Ovary (tissue), 3 donors: ENCODE results near the gene RAB7A.

Source experiments
- EP300 ChIP-seq: sonication (generic); formaldehyde crosslinking; IDR thresholded peaks from one replicate; pipeline ENCODE4 v1.6.1; 2017; ENCODE audit warnings: antibody characterized with exemption
- POLR2A ChIP-seq: fragments of 450-650 bp; IDR thresholded peaks from one replicate; pipeline ENCODE4 v1.6.1; 2017; ENCODE audit warnings: antibody characterized with exemption, mild to moderate bottlenecking, moderate library complexity
- TF ChIP-seq, protein P1 (sequence below), 3 donors: fragments of 450-650 bp in 2 of 3; fragments of 200-600 bp in 1 of 3; IDR thresholded peaks; one replicate each; pipeline versions ENCODE4 v1.5.1 to v1.8.0; 2016 to 2022; ENCODE audit warnings: antibody characterized with exemption in 3 of 3, mild to moderate bottlenecking in 1 of 3
- donor health status: DM: no; HTN: no; CAD: no.

DNA sequence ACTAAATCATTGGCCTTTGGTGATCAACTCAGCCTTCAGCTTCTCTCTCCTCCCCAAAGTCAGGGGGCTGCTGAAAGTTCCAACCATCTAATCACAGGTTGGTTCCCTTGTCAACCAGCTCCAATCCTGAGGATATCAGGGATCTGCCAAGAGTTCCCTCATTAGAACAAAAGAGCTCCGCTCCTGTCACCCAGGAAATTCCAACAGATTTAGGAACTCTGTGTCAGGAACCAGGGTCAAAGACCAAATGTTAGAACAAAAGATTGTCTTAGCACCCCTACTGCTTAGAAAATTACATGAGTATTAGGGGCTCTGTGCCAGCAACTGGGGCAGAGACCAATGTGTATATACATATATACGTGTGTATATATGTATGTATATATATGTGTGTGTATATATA, 32.3 kb upstream of the RAB7A start:
- TF ChIP-seq, protein P1, sequence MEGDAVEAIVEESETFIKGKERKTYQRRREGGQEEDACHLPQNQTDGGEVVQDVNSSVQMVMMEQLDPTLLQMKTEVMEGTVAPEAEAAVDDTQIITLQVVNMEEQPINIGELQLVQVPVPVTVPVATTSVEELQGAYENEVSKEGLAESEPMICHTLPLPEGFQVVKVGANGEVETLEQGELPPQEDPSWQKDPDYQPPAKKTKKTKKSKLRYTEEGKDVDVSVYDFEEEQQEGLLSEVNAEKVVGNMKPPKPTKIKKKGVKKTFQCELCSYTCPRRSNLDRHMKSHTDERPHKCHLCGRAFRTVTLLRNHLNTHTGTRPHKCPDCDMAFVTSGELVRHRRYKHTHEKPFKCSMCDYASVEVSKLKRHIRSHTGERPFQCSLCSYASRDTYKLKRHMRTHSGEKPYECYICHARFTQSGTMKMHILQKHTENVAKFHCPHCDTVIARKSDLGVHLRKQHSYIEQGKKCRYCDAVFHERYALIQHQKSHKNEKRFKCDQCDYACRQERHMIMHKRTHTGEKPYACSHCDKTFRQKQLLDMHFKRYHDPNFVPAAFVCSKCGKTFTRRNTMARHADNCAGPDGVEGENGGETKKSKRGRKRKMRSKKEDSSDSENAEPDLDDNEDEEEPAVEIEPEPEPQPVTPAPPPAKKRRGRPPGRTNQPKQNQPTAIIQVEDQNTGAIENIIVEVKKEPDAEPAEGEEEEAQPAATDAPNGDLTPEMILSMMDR (IDR thresholded peaks at IDR 0.05) = no peak
- TF ChIP-seq POLR2A (no peak), EP300 (no peak)
